ENCODE measurements around the gene PEAK1.

- TF ChIP-seq PATZ1 (CRISPR knock-in tag; IDR thresholded peaks at IDR 0.05; ENCODE audit: borderline replicate concordance) = no peak
- no peak for TF ChIP-seq ZNF121 (CRISPR knock-in tag; conservative IDR thresholded peaks at IDR 0.05)
- TF ChIP-seq BCL6 (CRISPR knock-in tag; IDR thresholded peaks at IDR 0.05) = no peak
- TF ChIP-seq HIVEP1 (CRISPR knock-in tag; IDR thresholded peaks at IDR 0.05) = no peak
- no peak for TF ChIP-seq ELF1 (tag; IDR thresholded peaks at IDR 0.05)
- no peak for TF ChIP-seq JUND (IDR thresholded peaks at IDR 0.05; ENCODE audit: borderline replicate concordance, low read depth, low read length)
- no peak for TF ChIP-seq JUND (tag; IDR thresholded peaks at IDR 0.05; ENCODE audit: borderline replicate concordance, low read depth, low read length)
- no peak for TF ChIP-seq SREBF2 (CRISPR knock-in tag; IDR thresholded peaks at IDR 0.05)
- TF ChIP-seq MXI1 (IDR thresholded peaks at IDR 0.05; ENCODE audit: low read depth, low read length) = no peak
- TF ChIP-seq ZNF780A (CRISPR knock-in tag; IDR thresholded peaks at IDR 0.05) = no peak
- TF ChIP-seq ZHX1 (conservative IDR thresholded peaks at IDR 0.05; ENCODE audit: low read length) = no peak
- TF ChIP-seq POLR2A (conservative IDR thresholded peaks at IDR 0.05) = no peak
- TF ChIP-seq ZNF140 (CRISPR knock-in tag; IDR thresholded peaks at IDR 0.05) = no peak
- no peak for TF ChIP-seq RBM22 (IDR thresholded peaks at IDR 0.05; ENCODE audit: low read depth, low read length, poor library complexity, severe bottlenecking)
- no peak for TF ChIP-seq ZNF407 (IDR thresholded peaks at IDR 0.05; ENCODE audit: low read depth)
Observed at GRCh38 chr15:77225646-77226045, 194.3 kb downstream of the PEAK1 start.

Measured in K562 (cell line).